C4-2B (cell line): ENCODE data around the gene GPR61.

Experiments used
- H3K27ac ChIP-seq: fragments of 450-650 bp; 2 replicates; pipeline ENCODE4 v1.5.1; 2017
- CTCF ChIP-seq: fragments of 450-650 bp; conservative IDR thresholded peaks from 2 replicates; pipeline ENCODE4 v1.5.1; 2017; ENCODE audit warnings: mild to moderate bottlenecking
- ZFX ChIP-seq: fragments of 450-650 bp; IDR thresholded peaks from 2 replicates; pipeline ENCODE4 v1.6.1; 2017

GPR61 gene

GRCh38 chr1:109527098-109527811 lies 12.4 kb upstream of the GPR61 start:
- TF ChIP-seq CTCF, result no peak
- TF ChIP-seq ZFX, result no peak
- no peak overlapping the region for H3K27ac ChIP-seq

GRCh38 chr1:109527846-109528695 lies 11.6 kb upstream of the GPR61 start:
- no peak overlapping the region for H3K27ac ChIP-seq
- no peak for TF ChIP-seq ZFX
- TF ChIP-seq CTCF, result no peak

- no peak for TF ChIP-seq CTCF
- TF ChIP-seq ZFX, result no peak
Measured at GRCh38 chr1:109528712-109529111, 11.0 kb upstream of the GPR61 start.

GRCh38 chr1:109529881-109530456 lies 9.7 kb upstream of the GPR61 start:
- no peak for TF ChIP-seq ZFX
- no peak for TF ChIP-seq CTCF
- no peak overlapping the region for H3K27ac ChIP-seq

More at GRCh38 chr1:109528712-109529111, 11.0 kb upstream of the GPR61 start:
- no peak overlapping the region for H3K27ac ChIP-seq

- no peak for TF ChIP-seq ZFX
- no peak overlapping the region for H3K27ac ChIP-seq
Measured at GRCh38 chr1:109530457-109531087, 9.1 kb upstream of the GPR61 start.

GRCh38 chr1:109531380-109531779 lies 8.3 kb upstream of the GPR61 start:
- H3K27ac ChIP-seq, result no peak overlapping the region
- no peak for TF ChIP-seq ZFX
- TF ChIP-seq CTCF, result no peak

GRCh38 chr1:109531826-109532364 lies 7.8 kb upstream of the GPR61 start:
- no peak overlapping the region for H3K27ac ChIP-seq
- TF ChIP-seq ZFX (no peak), CTCF (no peak)
